Loucy (cell line): ENCODE measurements around the gene KLHDC3.

Experiments used
- EZH2phosphoT487 ChIP-seq: fragments of 200-600 bp; IDR thresholded peaks from 2 replicates; pipeline ENCODE4 v1.6.1; 2018; ENCODE audit warnings: antibody characterized with exemption, mild to moderate bottlenecking, moderate library complexity, borderline replicate concordance
- TF ChIP-seq, protein P1 (sequence below): fragments of 200-600 bp; sonication (generic); conservative IDR thresholded peaks from 2 replicates; pipeline ENCODE4 v1.5.1; 2014; ENCODE audit warnings: mild to moderate bottlenecking, antibody characterized with exemption, low read length

DNA sequence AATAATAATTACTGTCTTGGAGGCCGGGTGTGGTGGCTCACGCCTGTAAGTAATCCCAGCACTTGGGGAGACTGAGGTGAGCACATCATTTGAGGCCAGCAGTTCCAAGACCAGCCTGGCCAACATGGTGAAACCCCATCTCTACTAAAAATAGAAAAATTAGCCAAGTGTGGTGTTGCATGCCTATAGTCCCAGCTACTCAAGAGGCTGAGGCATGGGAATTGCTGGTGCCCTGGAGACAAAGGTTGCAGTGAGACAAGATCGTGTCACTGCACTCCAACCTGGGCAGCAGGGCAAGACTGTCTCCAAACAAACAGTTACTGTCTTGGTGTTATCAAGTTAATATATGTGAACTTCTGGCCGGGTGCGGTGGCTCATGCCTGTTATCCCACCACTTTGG lies 12.3 kb downstream of the KLHDC3 start:
- TF ChIP-seq, protein P1, sequence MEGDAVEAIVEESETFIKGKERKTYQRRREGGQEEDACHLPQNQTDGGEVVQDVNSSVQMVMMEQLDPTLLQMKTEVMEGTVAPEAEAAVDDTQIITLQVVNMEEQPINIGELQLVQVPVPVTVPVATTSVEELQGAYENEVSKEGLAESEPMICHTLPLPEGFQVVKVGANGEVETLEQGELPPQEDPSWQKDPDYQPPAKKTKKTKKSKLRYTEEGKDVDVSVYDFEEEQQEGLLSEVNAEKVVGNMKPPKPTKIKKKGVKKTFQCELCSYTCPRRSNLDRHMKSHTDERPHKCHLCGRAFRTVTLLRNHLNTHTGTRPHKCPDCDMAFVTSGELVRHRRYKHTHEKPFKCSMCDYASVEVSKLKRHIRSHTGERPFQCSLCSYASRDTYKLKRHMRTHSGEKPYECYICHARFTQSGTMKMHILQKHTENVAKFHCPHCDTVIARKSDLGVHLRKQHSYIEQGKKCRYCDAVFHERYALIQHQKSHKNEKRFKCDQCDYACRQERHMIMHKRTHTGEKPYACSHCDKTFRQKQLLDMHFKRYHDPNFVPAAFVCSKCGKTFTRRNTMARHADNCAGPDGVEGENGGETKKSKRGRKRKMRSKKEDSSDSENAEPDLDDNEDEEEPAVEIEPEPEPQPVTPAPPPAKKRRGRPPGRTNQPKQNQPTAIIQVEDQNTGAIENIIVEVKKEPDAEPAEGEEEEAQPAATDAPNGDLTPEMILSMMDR, result no peak
- TF ChIP-seq EZH2phosphoT487, result no peak
